Astrocyte of the cerebellum (primary cell): ENCODE results near the gene STIMATE.

Experiments
- DNase-seq: peaks from one replicate; pipeline ENCODE4 v3.0.0-alpha.2; 2011; ENCODE audit warnings: low read depth
- H3K4me3 ChIP-seq: 2 replicates; pipeline ENCODE4 v1.5.1; 2011; ENCODE audit warnings: mild to moderate bottlenecking, low read depth, low read length, moderate library complexity
- in situ Hi-C: cut with HindIII; loops from 2 replicates; pipeline ENCODE4 v1.10.0; 2017; ENCODE audit warnings: low sequenced_read_pairs
- TF ChIP-seq, protein P1 (sequence below): IDR thresholded peaks from 2 replicates; pipeline ENCODE4 v1.5.1; 2012; ENCODE audit warnings: low read length, low read depth, moderate library complexity, mild to moderate bottlenecking; ENCODE audit errors: missing control alignments

Gene STIMATE

DNA sequence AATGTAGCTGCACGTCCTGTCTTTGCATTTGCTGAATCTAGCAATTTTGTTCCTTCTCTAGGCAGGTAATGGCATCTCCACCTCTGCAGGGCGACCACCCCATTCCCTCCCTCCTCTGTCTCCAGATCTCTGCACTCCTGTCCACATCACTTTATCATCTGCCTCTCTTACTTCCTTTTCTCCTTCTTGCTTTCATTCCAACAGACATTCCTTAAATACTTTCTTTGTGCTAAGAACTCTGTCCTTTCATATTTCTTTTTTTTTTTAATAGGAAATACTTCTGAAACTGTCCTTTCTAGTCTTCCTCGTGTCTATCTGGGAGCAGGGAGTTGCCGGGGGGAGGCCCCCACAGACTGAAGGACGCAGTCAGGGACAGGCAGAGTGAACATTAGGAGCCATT, 95.5 kb downstream of the STIMATE start:
- TF ChIP-seq, protein P1, sequence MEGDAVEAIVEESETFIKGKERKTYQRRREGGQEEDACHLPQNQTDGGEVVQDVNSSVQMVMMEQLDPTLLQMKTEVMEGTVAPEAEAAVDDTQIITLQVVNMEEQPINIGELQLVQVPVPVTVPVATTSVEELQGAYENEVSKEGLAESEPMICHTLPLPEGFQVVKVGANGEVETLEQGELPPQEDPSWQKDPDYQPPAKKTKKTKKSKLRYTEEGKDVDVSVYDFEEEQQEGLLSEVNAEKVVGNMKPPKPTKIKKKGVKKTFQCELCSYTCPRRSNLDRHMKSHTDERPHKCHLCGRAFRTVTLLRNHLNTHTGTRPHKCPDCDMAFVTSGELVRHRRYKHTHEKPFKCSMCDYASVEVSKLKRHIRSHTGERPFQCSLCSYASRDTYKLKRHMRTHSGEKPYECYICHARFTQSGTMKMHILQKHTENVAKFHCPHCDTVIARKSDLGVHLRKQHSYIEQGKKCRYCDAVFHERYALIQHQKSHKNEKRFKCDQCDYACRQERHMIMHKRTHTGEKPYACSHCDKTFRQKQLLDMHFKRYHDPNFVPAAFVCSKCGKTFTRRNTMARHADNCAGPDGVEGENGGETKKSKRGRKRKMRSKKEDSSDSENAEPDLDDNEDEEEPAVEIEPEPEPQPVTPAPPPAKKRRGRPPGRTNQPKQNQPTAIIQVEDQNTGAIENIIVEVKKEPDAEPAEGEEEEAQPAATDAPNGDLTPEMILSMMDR = no peak
- DNase-seq = no peak
- in situ Hi-C loops = no loop called here

DNA sequence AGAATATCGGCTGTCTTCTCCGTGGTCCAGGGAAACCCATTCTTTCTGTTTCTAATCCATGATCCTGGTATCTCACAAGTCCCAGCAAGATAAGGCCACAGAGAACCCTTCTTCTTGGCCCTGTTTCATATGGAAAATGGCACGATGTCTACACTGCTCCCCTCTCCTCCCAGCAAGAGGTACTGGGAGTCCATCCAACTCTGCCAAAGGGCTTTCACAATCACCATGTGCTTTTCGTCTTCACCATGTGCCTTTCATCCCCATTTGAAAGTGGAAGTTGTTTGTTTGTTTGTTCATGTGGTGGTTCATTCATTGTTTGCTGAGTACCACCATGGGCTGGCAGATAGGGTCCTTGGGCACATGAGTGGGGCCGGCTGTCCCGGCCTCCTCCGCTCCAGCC, 97.3 kb downstream of the STIMATE start:
- no peak for DNase-seq
- in situ Hi-C loops = no loop called here

More for the DNA sequence above, 95.5 kb downstream of the STIMATE start:
- H3K4me3 ChIP-seq = no peak overlapping the region

DNA sequence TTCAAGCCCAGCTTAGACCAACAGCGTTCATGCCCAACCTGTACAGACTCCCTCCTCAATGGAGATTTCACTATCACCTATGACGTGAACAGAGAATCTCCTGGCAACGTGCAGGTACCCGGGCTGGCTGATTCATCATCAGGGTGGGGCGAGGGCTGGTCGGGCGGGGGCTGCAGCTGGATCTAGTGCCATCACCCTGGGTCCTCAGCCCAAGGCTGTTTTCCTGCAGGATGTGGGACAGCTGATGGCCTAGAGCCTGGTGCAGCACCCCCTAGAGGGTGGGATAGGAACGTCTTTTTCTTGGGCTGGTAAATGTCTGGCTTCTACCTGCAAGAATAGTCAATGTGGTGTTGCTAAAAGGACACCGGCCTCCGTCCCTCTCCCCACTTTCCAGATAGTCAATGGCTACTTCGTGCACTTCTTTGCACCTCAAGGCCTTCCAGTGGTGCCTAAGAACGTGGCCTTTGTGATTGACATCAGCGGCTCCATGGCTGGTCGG, 98.3 kb downstream of the STIMATE start:
- TF ChIP-seq, protein P1 = peak; percentile 38
- H3K4me3 ChIP-seq = no peak overlapping the region
- in situ Hi-C loops = no loop called here
- no peak for DNase-seq

More for the DNA sequence above, 97.3 kb downstream of the STIMATE start:
- H3K4me3 ChIP-seq = no peak overlapping the region
- TF ChIP-seq, protein P1 = no peak

DNA sequence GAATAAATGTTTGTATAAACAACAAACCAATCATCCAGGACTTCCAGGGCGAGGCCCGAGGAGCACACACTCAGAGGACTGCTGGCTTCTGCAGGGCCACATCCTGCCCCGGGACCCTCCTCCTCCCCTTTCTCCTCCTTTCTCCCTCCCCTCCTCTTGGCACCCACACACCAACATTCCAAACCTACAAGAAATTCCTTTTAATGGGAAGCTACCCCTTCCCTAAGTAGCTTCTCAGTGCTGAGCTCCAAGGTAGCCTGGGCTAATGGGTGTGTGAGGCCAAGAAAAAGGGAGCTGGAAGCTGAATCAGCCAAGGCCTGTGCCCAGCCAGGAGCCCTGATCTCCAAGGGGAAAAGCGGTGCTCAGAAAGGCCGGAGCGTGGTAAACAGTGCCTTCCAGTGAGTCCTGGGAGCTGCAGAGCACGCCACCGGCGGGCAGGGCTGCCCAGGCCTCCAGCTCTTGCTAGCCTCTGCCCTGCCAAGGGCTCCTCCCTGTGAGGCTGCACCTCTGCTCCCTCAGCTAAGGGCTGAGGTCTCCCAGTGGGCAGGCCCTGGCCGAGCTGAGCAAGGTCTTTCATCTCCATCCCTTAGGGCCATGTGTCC, 98.9 kb downstream of the STIMATE start:
- no peak for DNase-seq
- TF ChIP-seq, protein P1 = no peak
- in situ Hi-C loops = no loop called here
- no peak overlapping the region for H3K4me3 ChIP-seq

DNA sequence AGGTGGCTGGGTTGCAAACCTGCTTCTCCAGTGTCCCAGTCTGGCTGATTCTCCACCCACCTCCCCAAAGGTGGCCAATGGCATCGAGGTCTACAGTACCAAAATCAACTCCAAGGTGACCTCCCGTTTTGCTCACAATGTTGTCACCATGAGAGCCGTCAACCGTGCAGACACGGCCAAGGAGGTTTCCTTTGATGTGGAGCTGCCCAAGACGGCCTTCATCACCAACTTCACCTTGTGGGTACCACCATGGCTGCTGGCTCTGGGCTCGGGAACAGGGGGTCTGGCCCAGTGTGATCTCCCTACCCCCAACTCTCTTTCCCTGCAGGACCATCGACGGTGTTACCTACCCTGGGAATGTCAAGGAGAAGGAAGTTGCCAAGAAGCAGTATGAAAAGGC, 100.9 kb downstream of the STIMATE start:
- no peak overlapping the region for H3K4me3 ChIP-seq
- no peak for DNase-seq
- TF ChIP-seq, protein P1 = no peak
- in situ Hi-C loops = no loop called here

DNA sequence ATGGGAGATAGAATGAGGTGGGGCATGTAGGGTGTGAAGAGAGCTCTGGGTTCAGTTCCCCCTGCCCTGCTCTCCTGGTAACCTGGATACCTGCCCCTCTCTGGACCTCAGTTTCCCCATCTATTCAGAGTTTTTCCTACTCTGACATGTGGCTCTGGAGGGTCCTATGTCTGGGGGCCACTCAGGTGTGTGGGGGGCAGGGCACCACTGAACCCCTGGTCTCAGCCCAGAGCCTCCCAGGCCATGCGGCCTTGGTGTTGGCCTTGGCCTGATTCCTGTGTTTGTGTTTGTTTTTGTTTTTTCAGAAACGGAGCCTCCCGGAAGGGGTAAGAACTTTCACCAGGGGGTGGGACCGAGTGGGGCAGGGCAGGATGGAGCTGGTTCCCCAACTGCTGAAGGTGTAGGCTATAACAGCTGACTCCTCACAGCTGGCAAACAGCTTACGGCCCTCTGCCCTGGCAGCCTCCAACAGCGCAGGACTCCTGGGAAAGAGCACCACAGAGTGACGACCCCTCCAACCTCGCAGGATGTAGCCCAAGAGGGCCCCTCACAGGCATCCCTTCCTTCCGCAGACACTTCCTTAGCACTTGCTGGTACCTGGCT, 101.9 kb downstream of the STIMATE start:
- DNase-seq = no peak
- H3K4me3 ChIP-seq = no peak overlapping the region
- in situ Hi-C loops = no loop called here
- TF ChIP-seq, protein P1 = no peak
